AG04450 (cell line): Measurements from ENCODE around the gene ATXN3. TPM values are rescaled to one million over a fixed set of nuclear protein-coding genes. Genes with fewer than 3 reads are reported as not detected.

Source experiments
- CTCF ChIA-PET: fragments of 300-600, 350-600 bp; formaldehyde crosslinking; extraction: SDS; loops from one replicate; lab custom pipeline; 2022; ENCODE audit warnings: antibody characterized with exemption, inconsistent platforms; lab: Charles Lee
- POLR2A ChIA-PET: fragments of 350-600 bp; formaldehyde crosslinking; extraction: SDS; loops from one replicate; lab custom pipeline; 2021; ENCODE audit warnings: antibody characterized with exemption, inconsistent platforms; lab: Yijun Ruan, JAX
- DNase-seq: peaks from one replicate; pipeline ENCODE4 v3.0.0-alpha.2; 2011; ENCODE audit warnings: low read depth, low spot score
- H3K27ac ChIP-seq: one replicate; pipeline ENCODE4 v1.5.1; 2012; ENCODE audit warnings: low read depth, low read length, control low read depth
- H3K27me3 ChIP-seq: one replicate; pipeline ENCODE4 v1.6.0; 2012; ENCODE audit warnings: low read length; ENCODE audit not compliant: control insufficient read depth, insufficient read depth
- H3K4me3 ChIP-seq: 2 replicates; pipeline ENCODE4 v1.5.1; 2011; ENCODE audit warnings: mild to moderate bottlenecking, low read depth, low read length, control low read depth
- H3K9me3 ChIP-seq: 2 replicates; pipeline ENCODE4 v1.5.1; 2012; ENCODE audit warnings: low read length; ENCODE audit not compliant: control insufficient read depth, insufficient read depth
- CTCF ChIP-seq: IDR thresholded peaks from 2 replicates; pipeline ENCODE4 v1.5.1; 2011; ENCODE audit warnings: low read depth, low read length, control low read depth, inconsistent platforms
- polyA plus RNA-seq: library from polyadenylated mRNA; depleted of rRNA; stranded (reverse); fragments of >200 nt; gene quantifications from 2 replicates; pipeline ENCODE4 v1.2.3, GENCODE V29; 2011

The ATXN3 gene
- polyA plus RNA-seq, 1 experiment, result 38.2 TPM

GRCh38 chr14:92108345-92109254 lies 2.2 kb upstream of the ATXN3 start:
- POLR2A ChIA-PET, result interaction anchor here (0.6 kb wide), 1 partner anchor 11 kb away, joined by 3 read pairs; no protein-coding TSS in a partner anchor
- H3K27ac ChIP-seq, result no peak overlapping the region
- H3K27me3 ChIP-seq, result no peaks in the 10 kb centered on the region
- CTCF ChIA-PET, result interaction anchor here (0.6 to 4.4 kb wide), 2 partner anchors 13 to 525 kb away, joined by 4 to 140 read pairs; partner anchors contain the start of genes CPSF2 and NDUFB1
- no peak overlapping the region for H3K4me3 ChIP-seq
- TF ChIP-seq CTCF, result no peak
- no peak for DNase-seq
- H3K9me3 ChIP-seq, result no peaks in the 10 kb centered on the region

GRCh38 chr14:92105893-92106142 lies 564 bp downstream of the ATXN3 start:
- no peak for TF ChIP-seq CTCF
- ChIA-PET POLR2A (interaction anchor here (0.5 to 2.2 kb wide), 6 partner anchors 11 to 66 kb away, joined by 3 to 21 read pairs (median 6); partner anchors contain the start of genes CPSF2, NDUFB1 and TRIP11), CTCF (interaction anchor here (0.7 to 4.4 kb wide), 29 partner anchors 8 to 581 kb away, joined by 3 to 140 read pairs (median 4); partner anchors contain the start of genes CPSF2 and NDUFB1)
- H3K4me3 ChIP-seq, result peak overlapping the region; percentile 90
- H3K9me3 ChIP-seq, result no peaks in the 10 kb centered on the region
- peak overlapping the region; percentile 96 for H3K27ac ChIP-seq
- H3K27me3 ChIP-seq, result no peaks in the 10 kb centered on the region
- DNase-seq, result no peak

- no peak for DNase-seq
- H3K9me3 ChIP-seq, result no peaks in the 10 kb centered on the region
- H3K27ac ChIP-seq, result peak overlapping the region; percentile 96
- no peaks in the 10 kb centered on the region for H3K27me3 ChIP-seq
- ChIA-PET POLR2A (interaction anchor here (0.5 to 2.2 kb wide), 6 partner anchors 11 to 65 kb away, joined by 3 to 21 read pairs (median 6); partner anchors contain the start of genes CPSF2, NDUFB1 and TRIP11), CTCF (interaction anchor here (1.1 to 4.4 kb wide), 10 partner anchors 10 to 455 kb away, joined by 3 to 140 read pairs (median 4); partner anchors contain the start of genes CPSF2 and NDUFB1)
- H3K4me3 ChIP-seq, result peak overlapping the region; percentile 90
- TF ChIP-seq CTCF, result no peak
Observed at GRCh38 chr14:92105073-92105892, 1.1 kb downstream of the ATXN3 start.

- no peak for DNase-seq
- Histone ChIP-seq H3K27ac (no peak overlapping the region), H3K4me3 (no peak overlapping the region), H3K9me3 (no peaks in the 10 kb centered on the region), H3K27me3 (no peaks in the 10 kb centered on the region)
- CTCF ChIA-PET, result interaction anchor here (0.5 kb wide), 1 partner anchor 240 kb away, joined by 6 read pairs; no protein-coding TSS in a partner anchor
- POLR2A ChIA-PET, result no interaction called here
- no peak for TF ChIP-seq CTCF
Observed at GRCh38 chr14:92103363-92103989, 2.9 kb downstream of the ATXN3 start.
